NOMO-1 treated with dmso at 0.1 percent for 144 hours (cell line): ENCODE results near the gene GMDS.

Experiments used
- DNase-seq: peaks from one replicate; lab custom pipeline; 2025; ENCODE audit not compliant: unreplicated experiment; lab: John Stamatoyannopoulos, UW

Gene GMDS

GRCh38 chr6:1636971-1637871 lies 608.2 kb downstream of the GMDS start:
- no peak for DNase-seq

GRCh38 chr6:1636272-1636825 lies 609.1 kb downstream of the GMDS start:
- no peak for DNase-seq

- no peak for DNase-seq
Observed at GRCh38 chr6:1635305-1636010, 609.9 kb downstream of the GMDS start.

DNA sequence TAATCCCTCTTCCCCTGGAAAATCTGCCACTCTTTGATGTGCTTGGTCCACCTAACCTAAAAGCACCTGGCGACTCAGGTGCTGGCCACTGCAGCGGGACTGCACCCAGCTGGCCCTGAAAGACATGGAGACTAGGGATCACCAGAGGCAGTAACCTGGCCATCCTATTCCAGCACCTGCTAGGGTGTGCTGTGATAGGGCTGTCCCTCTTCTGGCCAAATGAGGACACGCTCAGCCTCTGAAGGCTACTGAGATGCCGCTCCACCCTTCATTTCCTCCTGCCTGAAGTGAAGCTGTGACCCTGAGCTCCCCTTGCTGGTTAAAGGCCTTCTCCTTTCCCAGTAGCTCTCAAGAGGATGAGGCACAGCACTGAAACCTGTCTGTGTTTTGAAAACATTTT lies 611.3 kb downstream of the GMDS start:
- no peak for DNase-seq

- DNase-seq = no peak
Observed at GRCh38 chr6:1633366-1634021, 611.9 kb downstream of the GMDS start.

- DNase-seq = no peak
Observed at GRCh38 chr6:1631251-1631650, 614.2 kb downstream of the GMDS start.

GRCh38 chr6:1630771-1631217 lies 614.6 kb downstream of the GMDS start:
- DNase-seq = no peak

GRCh38 chr6:1630212-1630770 lies 615.1 kb downstream of the GMDS start:
- DNase-seq = no peak

DNA sequence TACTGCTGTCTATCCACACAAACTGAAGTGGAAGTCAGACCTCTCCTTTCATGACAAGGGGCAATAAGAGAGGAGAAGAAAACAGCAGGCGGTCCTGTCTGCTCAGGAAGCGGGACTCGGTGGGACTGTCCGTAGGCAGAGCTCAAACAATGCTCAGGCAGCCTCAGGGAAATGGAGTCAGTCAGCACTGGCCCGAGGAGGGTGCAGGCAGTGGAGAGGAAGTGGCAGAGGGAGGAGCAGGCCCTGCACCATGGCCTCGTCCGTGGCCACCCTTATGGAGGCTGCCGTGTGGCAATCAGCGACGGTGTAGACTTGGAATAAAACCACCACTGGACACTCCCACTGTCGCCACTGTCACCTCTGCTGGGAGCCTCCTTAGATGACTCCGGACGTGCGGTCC lies 616.1 kb downstream of the GMDS start:
- no peak for DNase-seq

- no peak for DNase-seq
Observed at GRCh38 chr6:1627827-1628560, 617.4 kb downstream of the GMDS start.

- no peak for DNase-seq
Observed at GRCh38 chr6:1626481-1626880, 618.9 kb downstream of the GMDS start.

DNA sequence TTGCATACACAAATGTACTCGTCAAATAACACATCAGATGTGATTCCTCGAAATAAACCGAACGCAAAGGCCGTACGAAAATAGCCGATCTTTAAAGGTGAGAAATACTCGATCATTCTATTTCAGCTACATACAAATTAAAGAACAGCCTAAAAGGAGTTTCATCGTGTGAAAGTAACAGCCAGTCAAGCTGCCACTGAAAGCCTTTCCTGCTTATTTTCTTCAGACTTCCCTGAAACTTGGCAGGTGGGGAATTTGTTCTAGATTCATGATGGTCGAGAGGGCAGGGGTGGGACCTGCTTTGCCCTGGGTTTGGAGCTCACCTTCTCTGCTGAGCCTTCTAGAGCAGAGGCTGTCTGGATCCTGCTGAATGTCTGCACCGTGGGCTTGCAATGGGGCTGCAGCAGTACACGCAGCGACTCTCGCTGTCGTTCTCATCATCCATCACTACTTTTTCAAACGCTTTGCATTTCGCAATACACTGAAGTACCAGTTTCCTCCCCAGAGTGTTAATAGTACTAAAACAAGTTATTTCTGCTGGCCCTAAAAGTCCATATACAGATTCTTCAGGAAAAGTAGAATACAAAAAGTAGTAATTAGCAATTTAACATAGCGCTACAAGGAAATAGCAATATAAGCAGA lies 619.5 kb downstream of the GMDS start:
- no peak for DNase-seq

DNA sequence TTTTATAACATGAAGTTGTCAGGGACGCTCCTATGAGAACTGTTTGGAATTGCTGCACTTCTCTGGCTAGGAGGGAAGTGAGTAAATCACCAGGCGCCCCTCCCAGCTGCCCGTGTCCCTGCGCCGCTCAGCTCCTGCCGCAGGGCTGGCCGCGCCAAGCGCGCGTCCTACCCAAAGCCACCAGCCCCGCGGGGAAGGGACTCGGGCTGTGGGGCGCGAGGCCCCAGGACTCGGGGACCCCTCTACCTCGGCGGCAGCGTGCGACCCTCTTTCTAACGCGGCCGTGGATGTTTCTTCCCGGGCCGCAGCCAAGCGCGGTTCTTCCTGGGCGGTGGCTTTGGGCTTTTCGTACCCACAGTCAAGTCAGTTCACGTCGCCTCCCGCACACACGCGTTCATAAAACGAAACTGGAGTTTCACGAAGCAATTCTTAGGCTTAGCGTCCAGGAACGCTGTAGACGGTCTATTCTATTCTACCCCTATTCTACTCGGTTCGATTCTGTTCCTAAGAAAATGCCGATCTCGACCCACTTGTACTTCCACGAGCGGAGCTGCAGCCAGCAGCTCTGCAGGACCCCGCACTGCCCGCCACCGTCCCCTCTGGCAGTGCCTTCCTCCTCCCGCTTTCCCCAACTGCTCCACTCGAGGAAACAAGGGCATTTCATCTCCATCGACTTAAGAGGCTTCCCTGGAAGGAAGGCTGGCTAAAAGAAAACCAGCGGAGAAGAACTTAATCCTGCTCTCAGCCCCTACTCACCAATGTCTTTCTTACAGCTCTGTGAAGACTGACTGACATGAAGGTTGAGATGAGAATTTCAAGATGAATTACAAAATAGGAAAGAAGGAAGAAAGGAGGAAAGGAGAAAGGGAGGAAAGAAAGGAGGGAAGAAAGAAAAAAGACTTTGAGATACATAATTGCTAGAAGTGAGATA lies 620.3 kb downstream of the GMDS start:
- no peak for DNase-seq

DNA sequence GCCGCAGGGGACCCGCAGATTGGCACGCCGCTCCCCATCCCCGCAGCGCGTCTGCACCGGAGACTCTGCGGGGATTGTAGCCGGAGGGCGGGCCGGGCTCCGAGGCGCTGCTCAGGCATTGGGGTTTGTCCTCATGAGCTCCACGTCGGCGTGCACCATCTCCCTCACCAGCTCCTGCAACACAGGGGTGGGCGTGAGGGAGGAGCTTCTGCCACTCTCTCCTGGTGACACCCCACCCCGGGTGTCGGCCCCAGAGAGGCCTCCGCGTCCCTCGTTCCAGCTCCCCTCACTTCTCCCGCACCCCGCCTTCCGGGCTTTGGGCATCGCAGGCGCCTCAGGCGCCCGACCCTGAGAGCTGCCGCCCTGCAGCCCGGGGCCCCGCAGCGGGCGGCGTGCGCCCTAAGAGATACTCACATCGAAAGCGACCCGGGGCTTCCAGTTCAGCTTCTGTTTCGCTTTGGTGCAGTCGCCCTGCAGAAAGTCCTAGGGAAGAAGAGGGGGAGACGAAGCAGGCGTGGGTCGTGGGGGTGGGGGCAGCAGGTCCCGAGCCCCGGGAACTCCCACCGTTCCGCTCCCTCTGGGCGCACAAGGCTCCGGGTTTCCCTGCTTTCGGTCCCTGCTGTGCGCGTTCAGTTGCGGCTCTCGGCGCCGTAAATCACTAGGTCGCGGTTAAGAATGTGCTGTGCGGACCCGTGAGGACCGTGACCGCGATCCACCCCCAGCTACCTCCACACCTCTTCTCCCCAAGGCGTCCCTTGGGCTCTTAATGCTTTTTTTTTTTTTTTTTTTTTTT lies 621.2 kb downstream of the GMDS start:
- DNase-seq = no peak

DNA sequence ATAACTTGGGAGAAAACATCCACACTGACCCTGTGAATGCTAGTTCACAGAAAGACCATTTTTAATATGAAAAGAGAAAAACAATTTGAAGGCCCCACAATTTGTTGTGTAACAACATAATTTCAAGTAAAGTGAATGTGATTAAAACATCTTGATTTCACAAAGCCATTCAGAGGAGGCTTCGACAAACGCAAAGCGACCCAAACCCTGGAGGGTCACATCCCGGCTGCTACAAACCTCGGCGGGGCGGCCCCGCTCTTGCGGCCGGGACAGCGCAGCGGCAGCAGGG lies 621.7 kb downstream of the GMDS start:
- no peak for DNase-seq

DNA sequence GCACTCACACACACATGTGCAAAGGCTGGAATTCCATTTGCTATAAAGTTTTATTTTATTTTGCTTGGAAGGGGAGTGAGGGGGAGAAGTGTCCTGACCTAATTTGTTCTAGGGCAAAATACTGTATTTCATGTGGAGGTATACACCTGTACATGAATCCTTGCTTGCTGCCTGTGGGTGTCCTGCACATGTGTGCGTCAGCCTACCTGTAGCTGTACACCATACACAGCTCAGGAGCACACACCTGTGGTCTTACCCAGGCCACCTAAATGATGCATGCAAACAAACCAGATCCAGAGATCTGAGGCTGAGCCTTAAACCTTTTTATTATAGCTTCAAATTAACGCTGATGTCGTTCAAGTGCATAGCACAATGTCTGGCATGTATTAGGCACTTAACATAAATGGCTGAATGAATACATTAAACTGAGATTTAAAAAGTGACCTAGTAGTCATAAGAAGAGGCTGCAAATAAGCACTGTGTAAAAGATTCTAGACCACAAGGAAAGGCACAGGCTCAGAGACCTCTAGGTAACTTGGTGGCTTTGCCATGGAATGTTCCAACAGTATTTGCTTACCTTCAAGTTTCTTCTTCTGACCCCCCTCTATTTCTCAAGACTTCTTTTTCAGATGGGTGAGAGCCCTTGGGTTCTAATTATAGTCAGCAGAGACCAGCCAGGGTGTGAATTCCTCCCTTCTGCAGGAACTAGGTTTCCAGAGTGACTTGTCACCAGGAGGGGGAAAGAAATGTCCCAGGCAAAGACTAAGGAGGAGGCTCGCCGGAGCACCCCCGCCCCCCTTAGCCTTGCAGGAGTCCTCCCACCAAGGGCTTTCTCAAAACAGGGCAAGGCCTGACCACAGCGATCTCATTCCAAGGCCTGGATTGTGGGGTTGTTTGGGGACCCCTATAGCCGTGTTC lies 622.3 kb downstream of the GMDS start:
- DNase-seq = no peak

DNA sequence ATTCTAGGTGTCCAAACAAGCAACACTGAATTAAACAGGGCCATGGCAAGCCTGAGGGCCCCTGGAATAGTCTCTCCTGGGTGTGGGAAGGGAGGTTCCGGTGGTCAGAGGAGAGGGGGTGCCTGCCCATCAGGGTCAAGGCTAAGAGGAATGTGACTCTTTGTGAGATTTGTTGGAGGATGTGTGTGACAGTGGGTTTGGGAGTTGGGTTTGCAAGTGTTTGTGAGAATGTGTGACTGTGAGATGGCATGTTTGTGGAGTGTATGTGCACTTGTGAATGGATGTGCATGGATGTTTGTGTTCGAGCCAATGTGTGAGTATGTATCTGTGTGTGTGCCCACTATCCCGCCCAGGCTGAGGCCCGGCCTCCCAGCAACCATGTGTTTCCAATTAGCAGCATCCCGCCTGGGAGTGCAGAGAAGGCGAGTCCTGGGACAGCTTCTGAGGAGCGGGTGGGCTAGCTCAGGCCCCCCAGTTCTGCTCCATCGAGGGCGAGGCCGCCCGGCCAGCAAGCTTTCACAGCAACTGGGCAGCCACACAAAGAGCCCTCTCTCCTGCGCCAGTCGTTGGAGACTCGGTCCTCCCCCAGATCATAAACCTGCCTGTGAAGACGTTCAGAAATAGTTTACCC lies 623.1 kb downstream of the GMDS start:
- DNase-seq = no peak
